NCI-H128 (cell line): ENCODE results near the gene GPBAR1.

Source experiments
- DNase-seq: peaks from one replicate; lab custom pipeline; 2025; ENCODE audit not compliant: unreplicated experiment; lab: John Stamatoyannopoulos, UW

Gene GPBAR1, protein sequence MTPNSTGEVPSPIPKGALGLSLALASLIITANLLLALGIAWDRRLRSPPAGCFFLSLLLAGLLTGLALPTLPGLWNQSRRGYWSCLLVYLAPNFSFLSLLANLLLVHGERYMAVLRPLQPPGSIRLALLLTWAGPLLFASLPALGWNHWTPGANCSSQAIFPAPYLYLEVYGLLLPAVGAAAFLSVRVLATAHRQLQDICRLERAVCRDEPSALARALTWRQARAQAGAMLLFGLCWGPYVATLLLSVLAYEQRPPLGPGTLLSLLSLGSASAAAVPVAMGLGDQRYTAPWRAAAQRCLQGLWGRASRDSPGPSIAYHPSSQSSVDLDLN

DNA sequence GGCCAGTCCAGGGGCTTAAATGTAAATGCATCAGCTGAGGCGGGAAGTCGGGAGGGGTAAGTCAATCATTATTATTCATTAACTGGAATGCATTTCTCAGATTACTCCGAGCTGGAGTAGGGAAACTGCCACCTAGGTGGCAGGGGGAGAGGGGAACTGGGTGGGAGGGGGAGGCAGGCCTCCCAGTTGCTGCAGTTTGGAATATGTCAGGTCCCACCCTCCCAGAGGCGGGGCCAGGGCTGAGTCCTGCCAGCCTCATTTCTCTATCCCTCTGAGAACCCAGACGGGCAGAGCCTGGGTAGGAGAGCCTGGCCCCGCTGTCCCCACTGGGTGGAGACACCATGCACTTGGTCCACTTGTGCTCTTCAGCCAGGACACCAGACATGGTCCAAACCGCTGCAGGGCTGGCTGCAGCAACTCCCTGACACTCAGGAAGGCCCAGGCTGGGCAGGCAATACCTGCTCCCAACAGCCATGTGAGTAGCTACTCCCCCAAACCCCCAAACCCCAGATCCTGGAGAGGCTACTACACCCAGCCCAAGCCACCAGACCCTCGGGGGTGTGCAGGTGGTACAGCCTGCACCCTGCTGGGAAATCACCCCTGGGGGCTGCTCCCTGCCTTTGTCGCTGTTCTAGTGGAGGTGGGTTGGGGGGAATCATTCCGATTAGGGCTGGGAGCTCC, at the start of gene GPBAR1:
GPBAR1 (plus strand) TSS at position 274 of the 681 bp plus-strand sequence. CDS start 1,710 bp downstream, outside the sequence.
- DNase-seq: no peak

DNA sequence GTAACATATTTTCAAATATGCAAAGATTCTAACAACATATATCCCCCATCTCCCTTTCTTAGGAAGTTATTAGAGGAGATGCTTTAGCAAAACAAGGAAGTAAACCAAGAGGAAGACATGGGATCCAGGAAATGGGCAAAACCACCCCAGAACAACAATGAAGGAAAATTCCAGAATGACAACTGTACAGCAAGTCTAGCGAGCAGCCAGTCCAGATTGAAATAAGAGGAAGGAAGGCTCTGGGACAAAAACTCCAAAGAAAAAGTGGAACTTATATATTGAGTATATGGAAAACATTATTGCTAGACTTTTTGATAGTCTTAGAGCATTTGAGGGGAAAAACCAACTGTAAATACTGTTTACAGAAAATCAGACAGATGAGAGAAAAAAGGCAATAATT, 46.7 kb upstream of the GPBAR1 start:
- no peak for DNase-seq

DNA sequence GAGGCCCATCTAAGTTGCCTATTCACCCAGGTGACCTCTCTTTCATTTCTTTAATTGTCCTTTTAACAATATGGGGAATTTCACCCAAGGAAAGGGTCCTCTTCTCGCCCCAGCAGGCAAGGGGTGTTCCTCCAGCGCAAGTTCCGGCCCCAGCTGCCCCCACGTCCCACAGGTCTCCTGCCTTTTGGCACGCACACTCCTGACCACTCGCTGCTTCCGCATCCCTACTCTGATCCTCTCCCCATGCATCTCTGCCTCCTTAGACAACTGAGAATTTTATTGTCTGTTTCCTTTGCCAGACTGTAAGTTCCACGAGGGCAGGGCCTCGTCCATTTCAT, 44.5 kb upstream of the GPBAR1 start:
- DNase-seq: no peak

DNA sequence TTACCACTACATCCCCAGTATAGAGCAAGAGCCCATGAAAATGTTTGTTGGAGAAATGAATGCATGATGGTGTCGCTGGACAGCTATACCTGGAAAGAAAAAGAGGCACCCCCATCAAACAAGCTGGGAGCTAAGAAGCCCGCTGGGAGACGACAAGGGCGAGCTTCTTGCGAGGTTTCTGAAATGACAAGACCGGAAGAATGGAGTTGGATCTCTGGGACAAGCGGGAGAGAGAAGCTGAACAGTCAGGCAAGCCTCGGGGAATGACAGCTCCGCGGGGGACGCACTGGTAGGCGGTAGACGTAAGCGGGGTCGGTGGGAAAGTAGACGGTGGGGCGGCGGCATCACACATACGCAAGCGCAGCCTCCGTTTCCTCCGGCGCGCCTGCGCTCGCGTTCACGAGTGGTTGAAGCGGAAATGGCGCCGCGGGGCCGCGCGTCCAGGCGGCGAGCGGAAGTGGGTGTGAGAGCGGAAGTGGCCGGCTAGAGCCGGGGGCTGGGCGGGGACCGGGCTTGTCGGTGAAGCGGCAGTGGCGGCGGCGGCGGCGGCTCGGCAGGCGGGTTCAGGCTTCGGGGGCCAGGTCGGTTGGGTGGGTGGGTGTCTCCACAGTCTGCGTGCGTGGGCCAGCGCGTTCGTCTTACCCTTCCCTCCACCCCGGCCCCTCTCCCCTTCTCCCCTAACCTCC, 44.0 kb upstream of the GPBAR1 start, which contains the start of gene ARPC2:
ARPC2 (plus strand) TSS at position 516 of the 686 bp plus-strand sequence. CDS start 282 bp downstream, outside the sequence.
- DNase-seq: peak; percentile 65

DNA sequence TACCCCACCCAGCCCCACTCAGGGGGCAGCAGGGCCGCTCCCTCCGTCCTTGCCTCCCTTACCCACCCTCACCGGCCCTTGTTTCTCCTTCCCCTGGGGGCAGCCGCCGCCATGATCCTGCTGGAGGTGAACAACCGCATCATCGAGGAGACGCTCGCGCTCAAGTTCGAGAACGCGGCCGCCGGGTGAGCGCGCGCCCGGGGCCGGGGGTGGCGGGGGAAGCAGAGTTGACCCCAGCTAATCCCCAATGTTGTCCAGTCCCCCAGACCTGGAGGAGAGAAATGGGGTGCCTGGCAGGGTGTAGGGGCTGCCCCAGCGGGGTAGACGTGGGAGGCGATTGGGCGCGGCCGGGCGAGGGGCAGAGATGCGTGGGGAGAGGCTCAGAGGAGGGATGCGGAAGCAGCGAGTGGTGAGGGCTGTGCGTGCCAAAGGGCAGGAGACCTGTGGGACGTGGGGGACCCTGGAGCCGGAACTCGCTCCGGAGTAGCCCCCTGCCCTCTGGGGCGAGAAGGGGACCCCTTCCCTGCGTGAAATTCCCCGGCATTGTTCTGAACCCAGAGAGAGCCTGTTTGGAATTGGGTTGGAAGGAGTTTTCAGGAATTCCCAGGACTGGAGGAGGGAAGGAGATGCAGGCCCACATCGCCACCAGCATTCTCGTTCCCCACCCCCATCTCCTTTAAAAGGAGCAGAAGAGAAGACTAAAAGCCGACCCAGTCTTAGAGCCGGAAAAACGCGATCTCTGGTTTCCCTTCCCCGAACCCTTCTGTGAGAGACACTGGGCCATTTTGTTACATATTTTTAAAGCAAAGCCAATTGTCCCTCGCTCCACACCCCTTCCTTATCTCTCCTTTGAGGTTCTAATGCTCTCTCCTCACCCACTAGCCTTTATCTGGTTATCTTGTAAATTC, 43.2 kb upstream of the GPBAR1 start:
- no peak for DNase-seq

DNA sequence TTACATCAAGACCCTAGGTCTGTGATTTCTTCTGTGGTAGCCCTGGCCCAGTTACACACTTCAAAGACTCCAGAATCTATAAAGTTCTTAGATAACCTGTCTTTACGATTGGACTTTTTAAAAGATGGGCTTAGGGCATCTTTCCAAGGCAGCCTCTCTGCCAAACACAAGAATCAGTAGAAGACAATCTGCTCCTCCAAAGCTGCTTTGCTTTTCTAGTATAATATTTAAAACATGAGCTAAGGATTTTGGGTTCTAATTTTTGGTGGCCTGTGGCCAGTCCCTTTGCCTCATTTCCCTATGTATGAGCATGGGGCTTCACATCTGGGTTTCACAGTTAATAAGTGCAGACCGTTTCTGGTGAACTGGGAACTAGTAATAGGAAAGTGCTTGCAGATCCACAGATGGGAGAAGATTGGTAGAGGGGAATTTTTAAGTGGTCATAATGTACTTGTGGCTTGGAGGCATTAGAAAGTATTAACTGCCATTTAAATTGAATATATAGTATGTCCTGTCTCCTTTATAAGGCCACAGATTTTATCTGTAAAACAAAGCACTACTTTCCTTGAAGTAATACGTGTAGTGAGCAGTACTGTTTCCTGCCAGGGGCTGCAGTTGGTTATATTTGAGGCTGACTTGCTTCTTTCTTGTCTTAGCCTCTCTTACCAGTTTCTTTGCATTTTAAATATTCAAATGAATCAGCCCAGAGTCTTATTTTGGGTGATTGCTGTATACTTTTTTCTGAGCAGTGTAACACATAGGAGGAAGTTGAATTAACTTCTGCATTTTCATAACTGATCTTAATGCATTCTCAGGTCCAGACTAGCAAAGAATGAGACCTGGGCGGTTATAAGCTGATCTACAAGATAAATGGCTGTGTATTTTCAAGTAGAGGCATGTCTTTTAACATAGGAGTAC, 42.3 kb upstream of the GPBAR1 start:
- DNase-seq: no peak

DNA sequence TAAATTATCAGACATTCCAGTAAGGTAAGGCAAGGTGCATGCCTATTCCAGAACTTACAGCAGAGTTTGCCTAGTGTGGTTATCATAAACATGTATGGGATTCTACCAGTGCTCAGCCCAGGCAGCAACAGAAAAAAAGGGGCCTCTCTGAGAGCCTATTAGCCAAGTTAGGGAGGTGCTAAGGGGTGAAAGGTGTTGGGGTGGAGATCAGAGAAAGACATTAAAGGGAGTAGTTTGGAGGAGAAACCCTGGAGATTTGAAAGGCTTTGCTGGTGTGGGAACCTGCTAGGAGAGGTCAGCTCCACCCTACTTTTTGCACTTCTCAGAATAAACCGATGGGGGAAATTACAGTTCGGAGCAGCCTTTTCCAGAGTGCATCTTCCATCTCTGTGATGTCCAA, 40.9 kb upstream of the GPBAR1 start:
- DNase-seq: no peak

DNA sequence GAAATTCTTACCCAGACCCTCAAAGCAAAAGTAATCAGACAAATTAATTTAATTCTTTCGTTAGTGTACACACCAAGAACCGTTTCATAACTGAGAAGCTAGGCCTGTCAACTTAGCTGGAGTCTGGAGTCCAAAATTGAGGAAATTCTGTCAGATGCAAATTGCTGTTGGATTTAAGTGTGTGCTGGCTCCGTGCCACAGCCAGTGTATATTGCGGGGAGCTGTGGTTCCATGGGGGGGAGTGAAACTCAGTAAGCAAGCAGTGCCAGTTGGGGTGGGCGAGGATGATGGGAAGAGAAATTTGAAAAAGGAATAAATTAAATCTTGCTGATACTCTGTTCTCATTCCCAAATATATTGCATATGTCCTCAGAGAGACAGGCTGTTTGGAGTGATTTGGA, 39.8 kb upstream of the GPBAR1 start:
- no peak for DNase-seq

DNA sequence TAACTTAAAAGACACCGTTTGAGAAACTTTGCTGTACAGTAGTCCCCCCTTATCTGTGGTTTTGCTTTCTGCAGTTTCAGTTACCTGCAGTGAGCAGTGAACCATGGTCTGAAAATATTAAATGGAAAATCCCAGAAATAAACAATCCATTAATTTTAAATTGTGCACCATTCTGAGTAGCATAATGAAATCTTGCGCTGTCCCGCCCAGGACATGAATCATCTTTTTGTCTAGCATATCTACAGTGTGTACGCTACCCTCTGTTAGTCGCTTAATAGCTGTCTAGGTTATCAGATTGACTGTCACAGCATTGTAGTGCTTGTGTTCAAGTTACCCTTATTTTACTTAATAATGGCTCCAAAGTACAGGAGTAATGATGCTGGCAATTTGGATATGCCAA, 37.8 kb upstream of the GPBAR1 start:
- DNase-seq: no peak

DNA sequence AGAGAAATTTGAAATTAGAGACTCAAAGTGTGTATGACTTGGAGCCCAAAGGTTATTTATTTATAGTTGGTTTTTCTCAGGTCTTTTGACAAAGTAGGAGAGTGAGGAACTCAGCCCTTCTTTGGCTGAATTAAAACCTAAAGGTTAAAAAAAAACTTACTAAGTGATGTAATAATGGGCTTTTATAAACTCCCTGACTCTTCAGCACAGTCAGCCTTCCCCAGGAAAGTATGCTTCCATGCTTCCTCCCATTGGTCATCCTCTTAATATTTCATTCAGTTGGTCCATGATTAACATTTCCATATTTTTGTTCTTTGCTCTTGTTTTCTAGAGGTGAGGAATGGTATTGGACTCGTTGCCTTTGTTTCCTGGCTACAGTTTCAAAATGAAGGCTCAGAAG, 36.6 kb upstream of the GPBAR1 start:
- no peak for DNase-seq

DNA sequence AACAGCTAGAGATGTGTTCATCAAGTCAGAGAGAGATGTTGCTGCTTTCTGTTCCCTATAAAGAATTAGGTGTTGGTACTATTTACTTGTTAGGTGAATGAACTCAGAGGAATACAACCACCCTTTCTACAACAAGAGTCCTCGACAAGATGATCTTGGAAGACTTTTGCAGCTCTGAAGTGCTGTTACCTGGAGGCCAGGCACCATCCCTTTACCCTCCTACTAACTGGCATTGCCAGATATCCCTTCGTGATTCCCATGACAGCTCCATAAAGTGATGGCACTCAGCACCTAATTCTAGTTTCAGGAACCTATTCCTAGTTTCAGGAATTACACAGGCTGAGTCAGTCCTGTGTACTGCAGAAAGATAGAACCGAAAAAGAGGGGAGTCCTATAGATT, 33.9 kb upstream of the GPBAR1 start:
- no peak for DNase-seq

DNA sequence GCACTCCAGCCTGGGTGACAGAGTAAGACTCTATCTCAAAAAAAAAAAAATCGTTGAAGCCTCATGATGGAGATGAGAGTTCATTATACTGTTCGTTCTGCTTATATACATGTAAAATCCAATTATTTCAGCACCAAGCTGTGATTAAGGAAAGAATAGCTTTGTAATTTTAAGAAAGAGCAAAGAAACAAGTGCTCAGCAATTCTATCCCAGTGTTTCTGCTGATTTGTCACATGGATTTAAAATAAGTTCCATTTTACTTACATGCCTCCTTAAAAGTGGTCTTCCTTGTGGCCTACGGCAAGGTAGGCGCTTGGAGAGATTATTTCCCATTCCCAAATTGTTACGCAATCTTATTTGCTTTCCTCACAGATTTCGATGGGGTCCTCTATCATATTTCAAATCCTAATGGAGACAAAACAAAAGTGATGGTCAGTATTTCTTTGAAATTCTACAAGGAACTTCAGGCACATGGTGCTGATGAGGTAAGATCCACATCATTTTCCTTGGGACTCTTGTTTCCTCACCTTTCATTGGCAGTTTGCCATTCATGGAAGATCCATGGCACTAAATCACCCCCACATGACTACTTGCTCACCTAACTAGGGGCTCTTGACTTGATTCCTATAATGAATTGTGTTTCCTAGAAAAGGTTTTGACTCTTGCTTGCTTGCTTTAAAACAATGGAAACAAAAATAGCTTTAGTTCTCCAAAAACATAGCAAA, 32.3 kb upstream of the GPBAR1 start:
- no peak for DNase-seq

DNA sequence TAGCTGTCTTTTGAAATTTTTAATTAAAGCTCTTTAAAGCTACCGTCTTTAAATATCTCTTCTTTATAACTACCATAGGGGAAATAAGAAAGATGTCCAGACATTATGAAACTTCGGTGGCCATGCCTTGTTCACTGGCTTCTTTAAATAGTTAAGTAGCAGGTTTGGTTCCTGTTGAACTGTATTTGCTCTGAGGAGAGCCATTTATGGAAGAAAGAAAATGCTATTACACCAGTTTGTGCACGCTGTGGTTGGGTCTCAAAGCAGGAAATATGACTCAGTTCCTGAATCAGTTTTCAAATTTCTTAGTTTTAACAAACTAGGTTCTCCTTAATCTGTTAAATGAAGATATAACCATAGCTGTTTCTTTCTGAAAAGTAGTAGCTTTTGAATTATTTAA, 31.6 kb upstream of the GPBAR1 start:
- DNase-seq: no peak

DNA sequence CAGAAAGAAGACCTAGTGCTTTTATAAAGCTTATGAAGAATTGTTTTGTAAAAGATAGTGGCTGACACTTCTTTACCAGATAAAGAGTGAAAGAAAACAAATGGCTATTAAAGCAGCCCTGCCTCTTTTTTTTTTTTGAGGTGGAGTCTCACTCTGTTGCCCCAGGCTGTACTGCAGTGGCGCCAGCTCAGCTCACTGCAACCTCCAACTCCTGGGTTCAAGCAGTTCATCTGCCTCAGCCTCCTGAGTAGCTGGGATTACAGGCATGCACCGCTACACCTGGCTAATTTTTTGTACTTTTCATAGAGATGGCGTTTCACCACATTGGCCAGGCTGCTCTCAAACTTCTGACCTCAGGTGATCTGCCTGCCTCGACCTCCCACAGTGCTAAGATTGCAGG, 31.0 kb upstream of the GPBAR1 start:
- DNase-seq: no peak

DNA sequence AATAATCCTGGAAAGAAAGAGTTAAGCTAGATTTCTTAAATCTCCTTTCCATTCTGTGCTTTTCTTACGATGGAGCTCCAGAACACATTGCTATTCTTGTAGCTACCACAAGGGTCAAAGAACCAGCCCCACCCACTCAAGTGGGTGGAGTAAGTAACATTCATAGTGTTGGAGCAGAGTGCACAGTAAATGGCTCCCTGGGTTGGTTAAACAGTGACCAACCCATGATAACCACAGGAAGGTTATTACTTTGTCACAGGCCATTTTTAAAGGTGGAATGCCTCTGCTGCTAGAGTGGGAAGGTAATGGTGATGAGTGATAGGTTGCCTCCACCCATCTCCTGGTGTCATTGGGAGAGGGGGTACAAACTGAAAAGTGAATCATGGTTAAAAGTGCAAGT, 29.9 kb upstream of the GPBAR1 start:
- DNase-seq: no peak

DNA sequence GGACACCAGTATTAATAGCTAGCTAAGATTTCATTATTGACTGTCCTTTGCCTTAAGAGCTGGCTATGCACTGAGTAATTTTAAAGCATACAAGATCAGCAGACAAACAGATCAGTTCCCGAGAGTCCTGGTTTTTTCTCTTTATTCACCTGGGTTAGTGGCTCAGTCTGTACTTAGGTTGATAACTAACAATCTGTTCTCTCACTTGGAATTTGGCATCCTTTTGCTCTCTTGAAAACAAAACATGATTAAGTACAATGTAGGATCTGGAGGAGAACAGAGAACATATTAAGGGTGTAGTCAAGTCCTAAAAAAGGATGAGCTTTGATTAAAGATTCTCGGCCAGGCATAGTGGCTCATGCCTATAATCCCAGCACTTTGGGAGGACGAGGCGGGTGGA, 27.3 kb upstream of the GPBAR1 start:
- DNase-seq: no peak

DNA sequence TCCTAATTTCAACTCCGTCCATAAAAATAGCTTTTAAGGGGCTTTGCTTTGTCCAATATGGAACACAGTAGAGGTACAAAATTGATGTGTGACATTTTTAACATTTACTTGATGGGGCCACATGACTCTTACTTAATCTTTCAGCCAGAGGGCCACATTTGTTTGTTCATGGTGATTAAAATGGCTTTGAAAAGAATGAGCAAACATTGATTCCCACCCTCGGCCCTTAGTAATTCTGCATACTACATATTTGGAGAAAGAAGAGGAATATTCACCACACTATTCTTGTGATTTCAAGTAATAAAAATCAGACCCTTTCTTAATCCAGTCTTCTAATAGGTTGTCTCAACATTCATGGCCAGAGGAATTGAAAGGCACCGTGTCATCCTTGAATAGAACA, 26.3 kb upstream of the GPBAR1 start:
- DNase-seq: no peak

DNA sequence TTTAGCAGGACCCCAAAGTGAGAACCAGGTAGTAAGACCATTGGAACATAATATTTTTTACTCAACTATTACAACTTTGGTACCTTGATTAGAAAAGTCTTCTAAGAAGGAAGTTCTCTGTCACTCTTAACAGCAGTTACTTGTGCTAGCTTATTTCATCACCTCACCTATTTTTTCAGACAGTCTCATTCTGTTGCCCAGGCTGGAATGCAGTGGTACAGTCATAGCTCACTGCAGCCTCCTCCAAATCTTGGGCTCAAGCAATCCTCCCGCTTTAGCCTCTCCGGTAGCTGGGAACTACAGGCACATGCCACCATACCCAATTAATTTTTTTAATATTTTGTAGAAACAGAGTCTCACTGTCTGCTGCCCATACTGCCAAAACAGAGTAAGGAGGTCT, 25.8 kb upstream of the GPBAR1 start:
- no peak for DNase-seq

DNA sequence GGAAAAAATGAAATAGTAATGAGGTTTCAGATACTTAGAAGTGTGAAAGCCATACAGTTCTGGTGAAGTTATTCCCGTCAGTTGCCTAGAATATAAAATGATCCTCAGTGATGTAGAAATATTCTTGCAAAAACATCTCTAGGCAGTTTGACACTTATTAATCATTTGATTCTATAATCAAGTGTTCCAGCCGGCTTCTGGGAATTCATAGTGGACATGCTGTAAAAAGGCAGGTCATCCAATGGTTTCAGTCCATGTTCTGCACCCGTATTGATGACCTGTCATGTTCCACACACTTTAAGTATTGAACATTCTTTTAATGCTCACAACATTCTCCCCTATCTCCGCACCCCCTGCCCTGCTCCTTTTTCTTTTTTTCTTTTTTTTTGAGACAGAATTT, 24.0 kb upstream of the GPBAR1 start:
- DNase-seq: no peak
